Smooth muscle cell (in vitro differentiated cells): ENCODE results near the gene TPD52L1. TPM values are rescaled to one million over a fixed set of nuclear protein-coding genes. Genes with fewer than 3 reads are reported as not detected.
"Not testable (repeated sequence)": the region's sequence is repeated elsewhere in the genome, so short reads cannot be mapped to it uniquely, and the experiment has no call there.

Source experiments
- DNase-seq: peaks from one replicate; lab custom pipeline; 2025; ENCODE audit not compliant: unreplicated experiment; lab: John Stamatoyannopoulos, UW
- H2AFZ ChIP-seq: fragments of 200-600 bp; sonication (generic); 2 replicates; pipeline ENCODE4 v1.6.0; 2016; ENCODE audit warnings: antibody characterized with exemption, low read depth, mild to moderate bottlenecking
- H3F3A ChIP-seq: fragments of 200-600 bp; sonication (generic); 2 replicates; pipeline ENCODE4 v1.6.0; 2017; ENCODE audit warnings: antibody characterized with exemption, low read depth
- H3K27ac ChIP-seq: fragments of 200-600 bp; sonication (generic); 2 replicates; pipeline ENCODE4 v1.5.1; 2016; ENCODE audit warnings: low read depth, mild to moderate bottlenecking
- H3K27me3 ChIP-seq: fragments of 200-600 bp; sonication (generic); 2 replicates; pipeline ENCODE4 v1.6.1; 2016; ENCODE audit warnings: low read depth, mild to moderate bottlenecking
- H3K36me3 ChIP-seq: fragments of 200-600 bp; sonication (generic); 2 replicates; pipeline ENCODE4 v1.5.1; 2016; ENCODE audit warnings: low read depth
- H3K4me1 ChIP-seq: fragments of 200-600 bp; sonication (generic); 2 replicates; pipeline ENCODE4 v1.5.1; 2016; ENCODE audit warnings: low read depth
- H3K4me2 ChIP-seq: fragments of 200-600 bp; sonication (generic); 2 replicates; pipeline ENCODE4 v1.6.0; 2016; ENCODE audit warnings: mild to moderate bottlenecking
- H3K4me3 ChIP-seq: fragments of 200-600 bp; sonication (generic); 2 replicates; pipeline ENCODE4 v1.5.1; 2016; ENCODE audit warnings: mild to moderate bottlenecking
- H3K79me2 ChIP-seq: fragments of 200-600 bp; sonication (generic); 2 replicates; pipeline ENCODE4 v1.6.0; 2016; ENCODE audit warnings: low read depth, mild to moderate bottlenecking
- H3K9ac ChIP-seq: fragments of 200-600 bp; sonication (generic); 2 replicates; pipeline ENCODE4 v1.6.0; 2016; ENCODE audit warnings: low read depth
- H3K9me3 ChIP-seq: fragments of 200-600 bp; sonication (generic); replicated peaks from 2 replicates; pipeline ENCODE4 v1.5.1; 2016; ENCODE audit warnings: low read depth
- H4K20me1 ChIP-seq: fragments of 200-600 bp; sonication (generic); 2 replicates; pipeline ENCODE4 v1.6.0; 2016; ENCODE audit warnings: low read depth
- CTCF ChIP-seq: fragments of 200-600 bp; sonication (generic); IDR thresholded peaks from 2 replicates; pipeline ENCODE4 v1.5.1; 2017; ENCODE audit warnings: borderline replicate concordance, mild to moderate bottlenecking, antibody characterized with exemption; ENCODE audit not compliant: insufficient read depth, poor library complexity, severe bottlenecking
- WGBS: methylation state at CpG from one replicate; pipeline ENCODE4 v1.1.7; 2016; ENCODE audit warnings: low lambda C conversion rate; 5-methylcytosine and 5-hydroxymethylcytosine counted together
- polyA plus RNA-seq: library from polyadenylated mRNA; unstranded; fragments of >200 nt; fragmentation: Nextera tagmentation; extraction: Ambion mirVana; gene quantifications from 2 replicates; pipeline ENCODE4 v1.2.1, GENCODE V29; 2016
- total RNA-seq: library from RNA; depleted of rRNA; stranded (reverse); fragments of >200 nt; gene quantifications from 2 replicates; pipeline ENCODE4 v1.2.3, GENCODE V29; 2014

The TPD52L1 gene
- total and polyA plus RNA-seq, 2 experiments from 2014 or later = 15.3 to 65.8 TPM

- TF ChIP-seq CTCF = no peak
- H4K20me1 ChIP-seq = no peaks in the 10 kb centered on the region
- H3K4me2 ChIP-seq = no peak overlapping the region
- H3F3A ChIP-seq = no peaks in the 10 kb centered on the region
- H3K27ac ChIP-seq = no peak overlapping the region
- no peaks in the 10 kb centered on the region for H3K9me3 ChIP-seq
- H3K9ac ChIP-seq = no peak overlapping the region
- H3K4me1 ChIP-seq = no peaks in the 10 kb centered on the region
- H3K79me2 ChIP-seq = no peaks in the 10 kb centered on the region
- H3K36me3 ChIP-seq = no peaks in the 10 kb centered on the region
- WGBS = 77% methylated on average over 3 of the region's 3 CpGs
- peaks cover 2% of the 10 kb centered on the region for H3K27me3 ChIP-seq
- H3K4me3 ChIP-seq = no peak overlapping the region
- DNase-seq = no peak
- H2AFZ ChIP-seq = no peak overlapping the region
These were observed 3.7 kb downstream of the TPD52L1 start for GRCh38 chr6:125157280-125157679.

- no peak for TF ChIP-seq CTCF
- H3K79me2 ChIP-seq = no peaks in the 10 kb centered on the region
- no peaks in the 10 kb centered on the region for H3K36me3 ChIP-seq
- H3K4me1 ChIP-seq = no peaks in the 10 kb centered on the region
- WGBS = 77% methylated on average over 9 of the region's 9 CpGs
- no peak overlapping the region for H3K27ac ChIP-seq
- no peak overlapping the region for H3K4me3 ChIP-seq
- H3K9me3 ChIP-seq = no peaks in the 10 kb centered on the region
- no peak overlapping the region for H3K4me2 ChIP-seq
- H3K27me3 ChIP-seq = no peaks in the 10 kb centered on the region
- no peaks in the 10 kb centered on the region for H3F3A ChIP-seq
- H3K9ac ChIP-seq = no peak overlapping the region
- H2AFZ ChIP-seq = no peak overlapping the region
- no peaks in the 10 kb centered on the region for H4K20me1 ChIP-seq
- DNase-seq = no peak
These were observed 4.2 kb downstream of the TPD52L1 start for GRCh38 chr6:125157725-125158124.

- not testable (repeated sequence) for H3K4me3 ChIP-seq, DNase-seq, H4K20me1 ChIP-seq, H3K27ac ChIP-seq, H2AFZ ChIP-seq, H3K79me2 ChIP-seq, H3F3A ChIP-seq, H3K4me1 ChIP-seq, H3K36me3 ChIP-seq, H3K9me3 ChIP-seq, H3K4me2 ChIP-seq, H3K27me3 ChIP-seq, H3K9ac ChIP-seq
- WGBS = 94% methylated on average over 4 of the region's 4 CpGs
These were observed 9.8 kb downstream of the TPD52L1 start for GRCh38 chr6:125163339-125163738.

- Histone ChIP-seq H4K20me1 (no peaks in the 10 kb centered on the region), H3K4me1 (no peaks in the 10 kb centered on the region), H3K36me3 (no peaks in the 10 kb centered on the region), H3K27me3 (no peaks in the 10 kb centered on the region), H3K9me3 (no peaks in the 10 kb centered on the region), H2AFZ (no peak overlapping the region), H3F3A (no peaks in the 10 kb centered on the region), H3K4me3 (no peak overlapping the region), H3K27ac (no peak overlapping the region), H3K9ac (no peak overlapping the region), H3K4me2 (no peak overlapping the region), H3K79me2 (no peaks in the 10 kb centered on the region)
- WGBS = 100% methylated on average over 1 of the region's 1 CpG
- TF ChIP-seq CTCF = no peak
- no peak for DNase-seq
These were observed 10.2 kb downstream of the TPD52L1 start for GRCh38 chr6:125163811-125164210.
